Heart right ventricle (tissue), 16 donors: ENCODE results near the gene RAB9A. TPM values are rescaled to one million over a fixed set of nuclear protein-coding genes. Genes with fewer than 3 reads are reported as not detected.
A peak's percentile ranks its signal among the peaks of the same experiment; 100 is the strongest.
"Not testable (repeated sequence)": the region's sequence is repeated elsewhere in the genome, so short reads cannot be mapped to it uniquely, and the experiment has no call there.

Source experiments
- ATAC-seq, 8 donors: fragments of 200-7000 bp; cut with Tn5 transposase; one replicate each; pipeline ENCODE4 v1.9.1; 2020; ENCODE audit warnings: mild to moderate bottlenecking in 8 of 8, moderate library complexity in 8 of 8, moderate number of reproducible peaks in 1 of 8
- DNase-seq, 2 donors: peaks; one replicate each; pipeline ENCODE4 v3.0.0-alpha.2; 2020
- H3K27ac ChIP-seq, 10 donors: fragments of 200-600 bp; sonication (generic) in 2 of 10; one replicate each; pipeline versions ENCODE4 v1.5.0 to v1.8.0; 2020 to 2022; ENCODE audit warnings: mild to moderate bottlenecking in 3 of 10
- H3K27me3 ChIP-seq, 7 donors: fragments of 200-600 bp; one replicate each; pipeline ENCODE4 v1.8.0; 2021 to 2022; ENCODE audit warnings: mild to moderate bottlenecking in 2 of 7
- H3K36me3 ChIP-seq, 9 donors: fragments of 200-600 bp; sonication (generic) in 1 of 9; one replicate each; pipeline versions ENCODE4 v1.5.0 to v1.8.0; 2020 to 2022; ENCODE audit warnings: mild to moderate bottlenecking in 2 of 9
- H3K4me1 ChIP-seq, 9 donors: fragments of 200-600 bp; sonication (generic) in 1 of 9; one replicate each; pipeline versions ENCODE4 v1.5.0 to v1.8.0; 2020 to 2022; ENCODE audit warnings: mild to moderate bottlenecking in 4 of 9
- H3K4me3 ChIP-seq, 10 donors: fragments of 200-600 bp; sonication (generic) in 2 of 10; one replicate each; pipeline versions ENCODE4 v1.5.0 to v1.8.0; 2020 to 2022; ENCODE audit warnings: mild to moderate bottlenecking in 7 of 10, moderate library complexity in 2 of 10
- H3K9me3 ChIP-seq, 11 donors: fragments of 200-600 bp in 10 of 11; sonication (generic) in 2 of 11; one replicate each; pipeline versions ENCODE4 v1.5.0 to v1.8.0; 2013 to 2022; ENCODE audit warnings: mild to moderate bottlenecking in 2 of 11, control low read depth in 1 of 11, moderate library complexity in 1 of 11
- CTCF ChIP-seq, 9 donors: fragments of 200-600 bp; sonication (generic) in 2 of 9; IDR thresholded peaks; one replicate each; pipeline versions ENCODE4 v1.5.0 to v1.8.0; 2021 to 2022; ENCODE audit warnings: antibody characterized with exemption in 9 of 9, mild to moderate bottlenecking in 5 of 9, moderate library complexity in 1 of 9
- WGBS, 2 donors: extraction: QIAGEN DNeasy Blood & Tissue Kit; methylation state at CpG; one replicate each; pipeline ENCODE4 v1.1.7; 2013; ENCODE audit warnings: inconsistent platforms in 1 of 2; 5-methylcytosine and 5-hydroxymethylcytosine counted together
- intact Hi-C, 10 donors: fragments of 100-400 bp; cut with DNase I; formaldehyde crosslinking; loops; one replicate each; pipeline versions ENCODE4 v1.11.1 to v1.14.2; 2022
- polyA plus RNA-seq, 2 donors: library from polyadenylated mRNA; stranded (reverse); fragments of 200-250 nt; gene quantifications; one replicate each; pipeline ENCODE4 v1.2.3, GENCODE V29; 2013
- total RNA-seq, 10 donors: library from RNA; stranded (reverse); fragmentation: NEBNext Ultra II Directional in 3 of 10; extraction: Animal tissue kit (Norgen Biotek cat#: 25700) in 3 of 10; gene quantifications; one replicate each; pipeline versions ENCODE4 v1.2.1 to v1.2.4, GENCODE V29; 2021 to 2023
- donor health status: Arrhythmogenic right ventricular cardiomyopathy.
- donor health status: ischemic (EF 13 %, LVEDD 7.1; RV severe dilation, severe dysfunction).
- donor health status: healthy with polysubstance abuse.
- donor health status: DM: no; HTN: yes; CAD: no.
- donor health status: DM: no; HTN: no; CAD: no.
- donor health status: ischemic (EF 25% LVEDD 6.9; RV normal size, moderate dysfunction).
- donor health status: ischemic (EF 25% LVEDD 5.7; RV mildly dilated, moderate dysfunction).
- donor health status: healthy.
- donor health status: DM: yes; HTN: yes; CAD: no.
- donor health status: Ischemic cardiomyopathy.
- donor health status: ischemic (EF 35%, LVEDD 5.7; RV mildly dilated, moderate dysfunction).
- donor health status: nonischemic (EF 11% LVEDD 7.7; RV severe dilation, severe dysfunction).
- donor health status: DM: yes; HTN: yes; CAD: no.
- donor health status: PGD.
- donor health status: ischemic (EF 29% LVEDD 5.4; RV normal size, mild dysfunction).
- donor health status: nonischemic (EF 23%, LVEDD 6.1; RV moderate dilation, normal function).

The RAB9A gene
- total and polyA plus RNA-seq, 12 donors = 5.1 to 28.9 (median 19.5) TPM

- 26 to 27% methylated on average over 8 of the region's 8 CpGs for WGBS, 2 donors
- no peak for TF ChIP-seq CTCF (IDR thresholded peaks at IDR 0.05)
- peak; percentile 19 to 82 (median 76) for ATAC-seq
- peaks cover 0 to 27% (median 5%) of the 10 kb centered on the region in 9 donors for H3K4me1 ChIP-seq
- no peaks in the 10 kb centered on the region for H3K9me3 ChIP-seq
- intact Hi-C loops = loop anchor here in 9 of 10 donors (2.0 to 10.0 kb wide), 4 partner anchors 133 to 700 kb away; no protein-coding TSS in a partner anchor
- H3K36me3 ChIP-seq = no peaks in the 10 kb centered on the region
- H3K27ac ChIP-seq = peak overlapping the region in 6 of 10 donors; percentile 35 to 78 (median 56)
- peaks cover 0 to 68% (median 0%) of the 10 kb centered on the region in 7 donors for H3K27me3 ChIP-seq
- DNase-seq = peak; percentile 14 to 43
- no peak overlapping the region for H3K4me3 ChIP-seq
Measured at GRCh38 chrX:13647709-13648212, 41.2 kb upstream of the RAB9A start.

- H3K9me3 ChIP-seq, H3K36me3 ChIP-seq, ATAC-seq, H3K4me3 ChIP-seq, DNase-seq: not testable (repeated sequence)
- 94 to 96% methylated on average over 2 of the region's 2 CpGs for WGBS, 2 donors
- peaks cover 0 to 27% (median 5%) of the 10 kb centered on the region in 9 donors for H3K4me1 ChIP-seq
- intact Hi-C loops = loop anchor here in 7 of 10 donors (5.0 to 10.0 kb wide), 3 partner anchors 134 to 701 kb away; no protein-coding TSS in a partner anchor
- peaks cover 0 to 74% (median 0%) of the 10 kb centered on the region in 7 donors for H3K27me3 ChIP-seq
- peak overlapping the region in 4 of 10 donors; percentile 56 to 78 (median 59) for H3K27ac ChIP-seq
Measured at GRCh38 chrX:13648336-13648735, 40.6 kb upstream of the RAB9A start.

GRCh38 chrX:13649838-13650237 is 39.1 kb upstream of the RAB9A start:
- Histone ChIP-seq H3K4me1 (peaks cover 0 to 36% (median 12%) of the 10 kb centered on the region in 9 donors), H3K36me3 (no peaks in the 10 kb centered on the region), H3K9me3 (no peaks in the 10 kb centered on the region), H3K4me3 (no peak overlapping the region), H3K27ac (peak overlapping the region in 4 of 10 donors; percentile 25 to 58 (median 53)), H3K27me3 (peaks cover 0 to 66% (median 0%) of the 10 kb centered on the region in 7 donors)
- ATAC-seq (no peak), DNase-seq (peak in 1 of 2 donors; percentile 6)
- intact Hi-C loops = loop anchor here in 9 of 10 donors (5.0 to 10.0 kb wide), 6 partner anchors 82 to 703 kb away; partner anchors contain the start of genes OFD1 (in 2 of the 9), TRAPPC2 (in 2 of the 9) and GEMIN8 (in 1 of the 9)
- 62 to 74% methylated on average over 5 of the region's 5 CpGs for WGBS, 2 donors
- TF ChIP-seq CTCF (IDR thresholded peaks at IDR 0.05) = no peak

GRCh38 chrX:13650318-13650717 is 38.6 kb upstream of the RAB9A start:
- H3K4me1 ChIP-seq = peaks cover 0 to 36% (median 12%) of the 10 kb centered on the region in 9 donors
- intact Hi-C loops = loop anchor here in 4 of 10 donors (5.0 to 10.0 kb wide), 3 partner anchors 82 to 374 kb away; partner anchors contain the start of genes OFD1 (in 2 of the 4), TRAPPC2 (in 2 of the 4) and GEMIN8 (in 1 of the 4)
- H3K27ac ChIP-seq = peak overlapping the region in 3 of 10 donors; percentile 48 to 58 (median 58)
- no peak for DNase-seq
- TF ChIP-seq CTCF (IDR thresholded peaks at IDR 0.05) = no peak
- H3K36me3 ChIP-seq = no peaks in the 10 kb centered on the region
- no peak for ATAC-seq
- H3K4me3 ChIP-seq = no peak overlapping the region
- WGBS, 2 donors = 100% methylated on average over 1 of the region's 1 CpG
- H3K27me3 ChIP-seq = peaks cover 0 to 61% (median 0%) of the 10 kb centered on the region in 7 donors
- H3K9me3 ChIP-seq = no peaks in the 10 kb centered on the region
